ENCODE results near the gene CDCP1. TPM values are rescaled to one million over a fixed set of nuclear protein-coding genes. Genes with fewer than 3 reads are reported as not detected.
A peak's percentile ranks its signal among the peaks of the same experiment; 100 is the strongest.

Gene CDCP1
- total and polyA plus RNA-seq, 4 donors = 1.6 to 20.7 (median 4.2) TPM

GRCh38 chr3:45088543-45089358, 57.4 kb downstream of the CDCP1 start:
- TF ChIP-seq CTCF (IDR thresholded peaks at IDR 0.05; ENCODE audit: control extremely low read depth, extremely low read depth) = no peak
- Histone ChIP-seq H3K4me1 (ENCODE audit: control insufficient read depth in 5 of 5, insufficient read depth in 5 of 5, low read length in 5 of 5) (peaks cover 0 to 6% (median 0%) of the 10 kb centered on the region in 5 donors), H3K27me3 (ENCODE audit: control insufficient read depth in 3 of 3, insufficient read depth in 3 of 3, low read length in 2 of 3) (no peaks in the 10 kb centered on the region), H3K9me3 (ENCODE audit: control insufficient read depth in 4 of 4, insufficient read depth in 3 of 4, low read length in 3 of 4) (peaks cover 0 to 5% (median 0%) of the 10 kb centered on the region in 4 donors), H3K4me3 (no peak overlapping the region), H3K36me3 (ENCODE audit: control insufficient read depth in 4 of 4, insufficient read depth in 4 of 4, low read length in 4 of 4) (peaks cover 0 to 8% (median 0%) of the 10 kb centered on the region in 4 donors), H3K9ac (ENCODE audit: insufficient read depth in 1 of 2, low read length in 2 of 2) (no peak overlapping the region), H3K27ac (ENCODE audit: low read depth in 1 of 2, low read length in 1 of 2) (no peak overlapping the region)
- ATAC-seq (ENCODE audit: insufficient read depth, low FRiP score) (no peak), DNase-seq (peak; percentile 17 to 67 (median 24))
- WGBS, 2 donors = 73 to 87% methylated on average over 8 of the region's 8 CpGs

GRCh38 chr3:45087155-45087554, 59.0 kb downstream of the CDCP1 start:
- DNase-seq (peak in 2 of 3 donors; percentile 23 to 36), ATAC-seq (ENCODE audit: insufficient read depth, low FRiP score) (no peak)
- Histone ChIP-seq H3K9me3 (ENCODE audit: control insufficient read depth in 4 of 4, insufficient read depth in 3 of 4, low read length in 3 of 4) (peaks cover 0 to 5% (median 0%) of the 10 kb centered on the region in 4 donors), H3K4me3 (no peak overlapping the region), H3K27me3 (ENCODE audit: control insufficient read depth in 3 of 3, insufficient read depth in 3 of 3, low read length in 2 of 3) (no peaks in the 10 kb centered on the region), H3K36me3 (ENCODE audit: control insufficient read depth in 4 of 4, insufficient read depth in 4 of 4, low read length in 4 of 4) (peaks cover 0 to 8% (median 0%) of the 10 kb centered on the region in 4 donors), H3K9ac (ENCODE audit: insufficient read depth in 1 of 2, low read length in 2 of 2) (no peak overlapping the region), H3K4me1 (ENCODE audit: control insufficient read depth in 5 of 5, insufficient read depth in 5 of 5, low read length in 5 of 5) (peaks cover 0 to 3% (median 0%) of the 10 kb centered on the region in 5 donors), H3K27ac (ENCODE audit: low read depth in 1 of 2, low read length in 1 of 2) (no peak overlapping the region)
- 77 to 84% methylated on average over 7 of the region's 7 CpGs for WGBS, 2 donors
- TF ChIP-seq CTCF (IDR thresholded peaks at IDR 0.05; ENCODE audit: control extremely low read depth, extremely low read depth) = no peak

- WGBS, 2 donors = 78 to 86% methylated on average over 13 of the region's 13 CpGs
- H3K4me1 ChIP-seq (ENCODE audit: control insufficient read depth in 5 of 5, insufficient read depth in 5 of 5, low read length in 5 of 5) = peaks cover 0 to 3% (median 0%) of the 10 kb centered on the region in 5 donors
- H3K9ac ChIP-seq (ENCODE audit: insufficient read depth in 1 of 2, low read length in 2 of 2) = no peak overlapping the region
- DNase-seq (no peak), ATAC-seq (ENCODE audit: insufficient read depth, low FRiP score) (no peak)
- no peak overlapping the region for H3K4me3 ChIP-seq
- no peaks in the 10 kb centered on the region for H3K27me3 ChIP-seq (ENCODE audit: control insufficient read depth in 3 of 3, insufficient read depth in 3 of 3, low read length in 2 of 3)
- H3K36me3 ChIP-seq (ENCODE audit: control insufficient read depth in 4 of 4, insufficient read depth in 4 of 4, low read length in 4 of 4) = peaks cover 0 to 6% (median 0%) of the 10 kb centered on the region in 4 donors
- no peak overlapping the region for H3K27ac ChIP-seq (ENCODE audit: low read depth in 1 of 2, low read length in 1 of 2)
- TF ChIP-seq CTCF (IDR thresholded peaks at IDR 0.05; ENCODE audit: control extremely low read depth, extremely low read depth) = no peak
- H3K9me3 ChIP-seq (ENCODE audit: control insufficient read depth in 4 of 4, insufficient read depth in 3 of 4, low read length in 3 of 4) = no peaks in the 10 kb centered on the region
Measured at GRCh38 chr3:45084820-45085816, 61.1 kb downstream of the CDCP1 start.

All from lung (tissue), 12 donors.